ENCODE measurements around the gene APMAP.
"Not testable (repeated sequence)": the region's sequence is repeated elsewhere in the genome, so short reads cannot be mapped to it uniquely, and the experiment has no call there.

The APMAP gene

GRCh38 chr20:25009218-25010145 lies 16.9 kb upstream of the APMAP start:
- Histone ChIP-seq H3K4me3 (no peak overlapping the region), H3K27ac (peak overlapping the region in 1 of 21 experiments; percentile 3)

- H3K27ac ChIP-seq, result no peak overlapping the region
- H3K4me3 ChIP-seq, result no peak overlapping the region
These were observed 16.1 kb upstream of the APMAP start for GRCh38 chr20:25008388-25009217.

GRCh38 chr20:25007491-25008305 lies 15.1 kb upstream of the APMAP start:
- H3K4me3 ChIP-seq, result no peak overlapping the region
- H3K27ac ChIP-seq, result no peak overlapping the region

- Histone ChIP-seq H3K4me3 (no peak overlapping the region), H3K27ac (no peak overlapping the region)
These were observed 14.0 kb upstream of the APMAP start for GRCh38 chr20:25006431-25007167.

GRCh38 chr20:25005661-25006060 lies 13.1 kb upstream of the APMAP start:
- no peak overlapping the region for H3K4me3 ChIP-seq
- peak overlapping the region in 1 of 21 experiments; percentile 35 for H3K27ac ChIP-seq

GRCh38 chr20:25005220-25005619 lies 12.7 kb upstream of the APMAP start:
- Histone ChIP-seq H3K4me3 (no peak overlapping the region), H3K27ac (peak overlapping the region in 1 of 21 experiments; percentile 35)

- Histone ChIP-seq H3K4me3 (no peak overlapping the region), H3K27ac (no peak overlapping the region)
These were observed 10.5 kb upstream of the APMAP start for GRCh38 chr20:25003002-25003401.

GRCh38 chr20:25001323-25001722 lies 8.8 kb upstream of the APMAP start:
- H3K27ac ChIP-seq, H3K4me3 ChIP-seq: not testable (repeated sequence)

GRCh38 chr20:25000268-25000801 lies 7.8 kb upstream of the APMAP start:
- peak overlapping the region in 8 of 21 experiments; percentile 3 to 74 (median 38) for H3K27ac ChIP-seq

GRCh38 chr20:24999568-24999967 lies 7.0 kb upstream of the APMAP start:
- Histone ChIP-seq H3K4me3 (no peak overlapping the region), H3K27ac (peak overlapping the region in 3 of 21 experiments; percentile 3 to 74 (median 50))

More at GRCh38 chr20:25000268-25000801, 7.8 kb upstream of the APMAP start:
- no peak overlapping the region for H3K4me3 ChIP-seq

- no peak overlapping the region for H3K4me3 ChIP-seq
- H3K27ac ChIP-seq, result peak overlapping the region in 1 of 21 experiments; percentile 50
These were observed 6.3 kb upstream of the APMAP start for GRCh38 chr20:24998631-24999445.

GRCh38 chr20:24998121-24998520 lies 5.6 kb upstream of the APMAP start:
- no peak overlapping the region for H3K4me3 ChIP-seq
- H3K27ac ChIP-seq, result peak overlapping the region in 1 of 21 experiments; percentile 43

- no peak overlapping the region for H3K27ac ChIP-seq
- H3K4me3 ChIP-seq, result no peak overlapping the region
These were observed 4.2 kb upstream of the APMAP start for GRCh38 chr20:24996449-24997377.

- H3K27ac ChIP-seq, result no peak overlapping the region
- H3K4me3 ChIP-seq, result no peak overlapping the region
These were observed 3.3 kb upstream of the APMAP start for GRCh38 chr20:24995741-24996448.

- Histone ChIP-seq H3K4me3 (no peak overlapping the region), H3K27ac (peak overlapping the region in 1 of 21 experiments; percentile 92)
These were observed 2.2 kb upstream of the APMAP start for GRCh38 chr20:24994470-24995368.

All from skin epidermis (tissue), 12 donors.